IgD-negative memory B cell (primary cell): Measurements from ENCODE around the gene STK35. TPM values are rescaled to one million over a fixed set of nuclear protein-coding genes. Genes with fewer than 3 reads are reported as not detected.

Source experiments
- polyA plus RNA-seq: library from polyadenylated mRNA; unstranded; fragments of 300-500 nt; fragmentation: Illumina TruSeq; gene quantifications from one replicate; pipeline ENCODE4 v1.2.3, GENCODE V29; 2021

Gene STK35
- polyA plus RNA-seq, 1 donor from 2014 or later, result 5.0 TPM

Other genes starting within 250 kb of the STK35 start
- 0.26 TPM for gene SIRPA, start 206.4 kb upstream of the STK35 start, polyA plus RNA-seq
- gene PDYN, start 107.8 kb upstream of the STK35 start, polyA plus RNA-seq, result not detected
- not detected for gene TGM3, start 194.2 kb downstream of the STK35 start, polyA plus RNA-seq